H9 (cell line): Measurements from ENCODE around the gene COLQ. TPM values are rescaled to one million over a fixed set of nuclear protein-coding genes. Genes with fewer than 3 reads are reported as not detected.

Experiments used
- DNase-seq: peaks from one replicate; pipeline ENCODE4 v3.0.0-alpha.2; 2017
- H2AFZ ChIP-seq: one replicate; pipeline ENCODE4 v1.6.1; 2013; ENCODE audit warnings: mild to moderate bottlenecking, low read length, control low read depth, moderate library complexity
- H2AK5ac ChIP-seq: 2 replicates; pipeline ENCODE4 v1.6.1; 2013; ENCODE audit warnings: low read length, control low read depth, mixed read lengths; ENCODE audit not compliant: insufficient read length
- H2BK120ac ChIP-seq: one replicate; pipeline ENCODE4 v1.6.1; 2013; ENCODE audit warnings: low read depth, mild to moderate bottlenecking, low read length, control low read depth, inconsistent platforms; ENCODE audit not compliant: poor library complexity, severe bottlenecking
- H2BK12ac ChIP-seq: 2 replicates; pipeline ENCODE4 v1.6.1; 2013; ENCODE audit warnings: low read length, control low read depth, mixed read lengths, low read depth; ENCODE audit not compliant: insufficient read length
- H2BK15ac ChIP-seq: 2 replicates; pipeline ENCODE4 v1.6.1; 2013; ENCODE audit warnings: low read depth, low read length, control low read depth
- H2BK20ac ChIP-seq: one replicate; pipeline ENCODE4 v1.6.1; 2013; ENCODE audit warnings: low read depth, mild to moderate bottlenecking, low read length, control low read depth, inconsistent platforms; ENCODE audit not compliant: poor library complexity, severe bottlenecking
- H2BK5ac ChIP-seq: 2 replicates; pipeline ENCODE4 v1.6.1; 2013; ENCODE audit warnings: low read length, control low read depth, mixed read lengths; ENCODE audit not compliant: insufficient read length
- H3K14ac ChIP-seq: 2 replicates; pipeline ENCODE4 v1.6.1; 2013; ENCODE audit warnings: low read length, control low read depth; ENCODE audit not compliant: insufficient read depth
- H3K18ac ChIP-seq: 2 replicates; pipeline ENCODE4 v1.6.1; 2013; ENCODE audit warnings: low read depth, mild to moderate bottlenecking, mixed read lengths, low read length, control low read depth; ENCODE audit not compliant: insufficient read length
- H3K23ac ChIP-seq: 2 replicates; pipeline ENCODE4 v1.6.1; 2013; ENCODE audit warnings: low read length, control low read depth, mixed read lengths, low read depth; ENCODE audit not compliant: insufficient read length
- H3K23me2 ChIP-seq: 2 replicates; pipeline ENCODE4 v1.6.1; 2013; ENCODE audit warnings: low read depth, mild to moderate bottlenecking, mixed read lengths, low read length, control low read depth; ENCODE audit not compliant: insufficient read length, poor library complexity, severe bottlenecking
- H3K27ac ChIP-seq: 2 replicates; pipeline ENCODE4 v1.5.1; 2013; ENCODE audit warnings: low read length, control low read depth, mixed read lengths, low read depth; ENCODE audit not compliant: insufficient read length
- H3K27me3 ChIP-seq: 2 replicates; pipeline ENCODE4 v1.6.1; 2013; ENCODE audit warnings: low read length, control low read depth, inconsistent platforms; ENCODE audit not compliant: insufficient read depth
- H3K4ac ChIP-seq: 2 replicates; pipeline ENCODE4 v1.6.1; 2013; ENCODE audit warnings: low read depth, mild to moderate bottlenecking, control low read depth, inconsistent platforms, low read length, moderate library complexity
- H3K4me1 ChIP-seq: 2 replicates; pipeline ENCODE4 v1.6.1; 2013; ENCODE audit warnings: low read length, control low read depth, inconsistent platforms; ENCODE audit not compliant: insufficient read depth
- H3K4me2 ChIP-seq: 2 replicates; pipeline ENCODE4 v1.6.1; 2013; ENCODE audit warnings: low read length, control low read depth, mixed read lengths; ENCODE audit not compliant: insufficient read length, insufficient read depth
- H3K56ac ChIP-seq: 2 replicates; pipeline ENCODE4 v1.6.1; 2013; ENCODE audit warnings: low read depth, mild to moderate bottlenecking, mixed read lengths, low read length, control low read depth; ENCODE audit not compliant: insufficient read length
- H3K79me1 ChIP-seq: 2 replicates; pipeline ENCODE4 v1.6.1; 2013; ENCODE audit warnings: low read depth, mild to moderate bottlenecking, moderate library complexity, low read length, control low read depth, inconsistent platforms; ENCODE audit not compliant: insufficient read depth, poor library complexity, severe bottlenecking
- H3K79me2 ChIP-seq: 2 replicates; pipeline ENCODE4 v1.6.1; 2013; ENCODE audit warnings: low read length, control low read depth, inconsistent platforms; ENCODE audit not compliant: insufficient read depth
- H3K9ac ChIP-seq: 2 replicates; pipeline ENCODE4 v1.6.1; 2013; ENCODE audit warnings: low read length, control low read depth, mixed read lengths; ENCODE audit not compliant: insufficient read length; ENCODE audit errors: extremely low read depth
- H3K9me3 ChIP-seq: one replicate; pipeline ENCODE4 v1.6.1; 2013; ENCODE audit warnings: low read depth, low read length, inconsistent platforms; ENCODE audit not compliant: control insufficient read depth
- H3T11ph ChIP-seq: one replicate; pipeline ENCODE4 v1.6.1; 2013; ENCODE audit warnings: mild to moderate bottlenecking, low read length, control low read depth, inconsistent platforms
- H4K20me1 ChIP-seq: one replicate; pipeline ENCODE4 v1.6.1; 2013; ENCODE audit not compliant: control insufficient read depth, insufficient read length, insufficient read depth
- H4K5ac ChIP-seq: 2 replicates; pipeline ENCODE4 v1.6.1; 2013; ENCODE audit warnings: low read depth, mild to moderate bottlenecking, mixed read lengths, low read length, control low read depth; ENCODE audit not compliant: insufficient read length
- H4K8ac ChIP-seq: replicated peaks from 2 replicates; pipeline ENCODE4 v1.6.1; 2013; ENCODE audit warnings: low read length, control low read depth, mixed read lengths, low read depth; ENCODE audit not compliant: insufficient read length
- H4K91ac ChIP-seq: 2 replicates; pipeline ENCODE4 v1.6.1; 2013; ENCODE audit warnings: low read depth, mild to moderate bottlenecking, moderate library complexity, mixed read lengths, low read length, control low read depth; ENCODE audit not compliant: insufficient read length
- H3K27ac Mint-ChIP-seq, 3 experiments: 2 replicates in 2 of 3; 3 replicates in 1 of 3; pipeline ENCODE4 v1.8.0; 2020 to 2021; ENCODE audit warnings: mixed read lengths in 3 of 3, mild to moderate bottlenecking in 1 of 3, moderate library complexity in 1 of 3
- H3K27me3 Mint-ChIP-seq: 2 replicates; pipeline ENCODE4 v1.8.0; 2021; ENCODE audit warnings: low read depth, mild to moderate bottlenecking, moderate library complexity, mixed read lengths
- H3K36me3 Mint-ChIP-seq, 3 experiments: 2 replicates in 2 of 3; 3 replicates in 1 of 3; pipeline ENCODE4 v1.8.0; 2020 to 2021; ENCODE audit warnings: low read depth in 3 of 3, mixed read lengths in 3 of 3; ENCODE audit not compliant: insufficient read depth in 1 of 3
- H3K4me1 Mint-ChIP-seq, 2 experiments: 2 replicates each; pipeline ENCODE4 v1.8.0; 2020; ENCODE audit warnings: mixed read lengths in 2 of 2
- H3K4me3 Mint-ChIP-seq, 2 experiments: 2 replicates in 1 of 2; 3 replicates in 1 of 2; pipeline ENCODE4 v1.8.0; 2020 to 2021; ENCODE audit warnings: mild to moderate bottlenecking in 2 of 2, mixed read lengths in 2 of 2, moderate library complexity in 1 of 2
- H3K9me3 Mint-ChIP-seq, 2 experiments: 2 replicates in 1 of 2; 3 replicates in 1 of 2; pipeline ENCODE4 v1.8.0; 2020; ENCODE audit warnings: mild to moderate bottlenecking in 2 of 2, mixed read lengths in 2 of 2, moderate library complexity in 1 of 2
- CTCF ChIP-seq: fragments of 200-600 bp; sonication (generic); conservative IDR thresholded peaks from 3 replicates; pipeline ENCODE4 v1.8.0; 2021; ENCODE audit warnings: antibody characterized with exemption, mild to moderate bottlenecking
- WGBS: extraction: QIAGEN DNeasy Blood & Tissue Kit; methylation state at CpG from one replicate; pipeline ENCODE4 v1.1.7; 2013; ENCODE audit warnings: missing lambda C conversion rate, low lambda C conversion rate, mixed read lengths; ENCODE audit not compliant: insufficient read length; ENCODE audit errors: extremely low coverage; 5-methylcytosine and 5-hydroxymethylcytosine counted together
- total RNA-seq: library from RNA; stranded (reverse); gene quantifications from 2 replicates; pipeline ENCODE4 v1.2.1, GENCODE V29; 2021

The COLQ gene
- total RNA-seq, 1 experiment from 2014 or later, result 0.61 TPM

GRCh38 chr3:15404767-15405166, 116.7 kb downstream of the COLQ start:
- WGBS, result no CpG with 5 or more reads among the region's 1 CpG
- Histone ChIP-seq H3T11ph (no peak overlapping the region), H3K18ac (no peak overlapping the region), H4K8ac (no peak overlapping the region), H3K27ac (no peak overlapping the region), H2AK5ac (no peak overlapping the region), H3K4me1 (no peaks in the 10 kb centered on the region), H4K5ac (no peak overlapping the region), H3K27me3 (no peaks in the 10 kb centered on the region), H2AFZ (no peak overlapping the region), H2BK5ac (no peak overlapping the region), H3K9ac (no peak overlapping the region), H3K23ac (no peak overlapping the region), H4K20me1 (no peaks in the 10 kb centered on the region), H3K79me2 (no peaks in the 10 kb centered on the region), H3K79me1 (no peaks in the 10 kb centered on the region), H3K56ac (no peak overlapping the region), H2BK120ac (no peak overlapping the region), H2BK15ac (no peak overlapping the region), H2BK12ac (no peak overlapping the region), H4K91ac (no peak overlapping the region), H3K4ac (no peak overlapping the region), H3K23me2 (no peaks in the 10 kb centered on the region), H2BK20ac (no peak overlapping the region), H3K14ac (no peak overlapping the region), H3K9me3 (no peaks in the 10 kb centered on the region), H3K4me2 (no peak overlapping the region)
- peaks cover 0 to 4% (median 0%) of the 10 kb centered on the region in 3 experiments; a peak in 2 of 7 replicates for H3K36me3 Mint-ChIP-seq
- H3K27ac Mint-ChIP-seq, result no peak overlapping the region
- H3K4me3 Mint-ChIP-seq, result no peak overlapping the region
- H3K27me3 Mint-ChIP-seq, result no peaks in the 10 kb centered on the region
- TF ChIP-seq CTCF, result no peak
- H3K4me1 Mint-ChIP-seq, result no peaks in the 10 kb centered on the region
- no peak for DNase-seq
- H3K9me3 Mint-ChIP-seq, result no peaks in the 10 kb centered on the region
